ENCODE results near the gene CCDC51.

GRCh38 chr3:48432411-48433371, 7.2 kb downstream of the CCDC51 start:
- TF ChIP-seq, protein P1, sequence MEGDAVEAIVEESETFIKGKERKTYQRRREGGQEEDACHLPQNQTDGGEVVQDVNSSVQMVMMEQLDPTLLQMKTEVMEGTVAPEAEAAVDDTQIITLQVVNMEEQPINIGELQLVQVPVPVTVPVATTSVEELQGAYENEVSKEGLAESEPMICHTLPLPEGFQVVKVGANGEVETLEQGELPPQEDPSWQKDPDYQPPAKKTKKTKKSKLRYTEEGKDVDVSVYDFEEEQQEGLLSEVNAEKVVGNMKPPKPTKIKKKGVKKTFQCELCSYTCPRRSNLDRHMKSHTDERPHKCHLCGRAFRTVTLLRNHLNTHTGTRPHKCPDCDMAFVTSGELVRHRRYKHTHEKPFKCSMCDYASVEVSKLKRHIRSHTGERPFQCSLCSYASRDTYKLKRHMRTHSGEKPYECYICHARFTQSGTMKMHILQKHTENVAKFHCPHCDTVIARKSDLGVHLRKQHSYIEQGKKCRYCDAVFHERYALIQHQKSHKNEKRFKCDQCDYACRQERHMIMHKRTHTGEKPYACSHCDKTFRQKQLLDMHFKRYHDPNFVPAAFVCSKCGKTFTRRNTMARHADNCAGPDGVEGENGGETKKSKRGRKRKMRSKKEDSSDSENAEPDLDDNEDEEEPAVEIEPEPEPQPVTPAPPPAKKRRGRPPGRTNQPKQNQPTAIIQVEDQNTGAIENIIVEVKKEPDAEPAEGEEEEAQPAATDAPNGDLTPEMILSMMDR (IDR thresholded peaks at IDR 0.05) = no peak
- TF ChIP-seq EZH2 (IDR thresholded peaks at IDR 0.05; ENCODE audit: borderline replicate concordance, insufficient read depth, low read depth, low read length, poor library complexity, severe bottlenecking) = no peak

Measured in B cell (primary cell).